ENCODE measurements around the gene TCEAL8. TPM values are rescaled to one million over a fixed set of nuclear protein-coding genes. Genes with fewer than 3 reads are reported as not detected.

The TCEAL8 gene
- total RNA-seq, 2 experiments from 2014 or later: 30.8 to 31.0 TPM

GRCh38 chrX:103210056-103210455, 44.9 kb downstream of the TCEAL8 start:
- Mint-ChIP-seq H3K4me3 (no peak overlapping the region), H3K36me3 (ENCODE audit: low read depth) (no peaks in the 10 kb centered on the region), H3K27ac (no peak overlapping the region), H3K9me3 (no peaks in the 10 kb centered on the region), H3K4me1 (ENCODE audit: low read depth) (peaks cover 3% of the 10 kb centered on the region), H3K27me3 (peaks cover 3% of the 10 kb centered on the region)
- no peak for DNase-seq
- TF ChIP-seq CTCF (IDR thresholded peaks at IDR 0.05): no peak
- ChIA-PET POLR2A (interaction anchor here (0.6 kb wide), 1 partner anchor 1749 kb away, joined by 3 read pairs; no protein-coding TSS in a partner anchor), CTCF (interaction anchor here (0.8 to 2.1 kb wide), 2 partner anchors 87 to 280 kb away, joined by 3 to 11 read pairs; no protein-coding TSS in a partner anchor)
- intact Hi-C loops (cut with micrococcal nuclease): loop anchor here (5.0 kb wide), 2 partner anchors 37 to 252 kb away; no protein-coding TSS in a partner anchor
- no peak for ATAC-seq

Other genes starting within 250 kb of the TCEAL8 start
- gene BEX1, start 191.0 kb downstream of the TCEAL8 start, total RNA-seq: under 1 TPM; 0.38 to 0.56 TPM
- not detected for gene NXF3, start 162.0 kb downstream of the TCEAL8 start, total RNA-seq
- 10 to 100 TPM in 1 of 2 experiments, 1 to 10 TPM in 1; 9.7 to 13.1 TPM for gene BEX4, start 40.0 kb downstream of the TCEAL8 start, total RNA-seq
- gene TCEAL5, start 21.6 kb upstream of the TCEAL8 start, total RNA-seq: not detected
- 10 to 100 TPM; 13.6 to 14.6 TPM for gene BEX2, start 55.8 kb upstream of the TCEAL8 start, total RNA-seq
- gene TCEAL7, start 75.1 kb upstream of the TCEAL8 start, total RNA-seq: not detected
- 1 to 10 TPM; 6.8 to 7.5 TPM for gene TCEAL9, start 101.4 kb upstream of the TCEAL8 start, total RNA-seq
- 10 to 100 TPM; 30.8 to 35.1 TPM for gene BEX3, start 121.4 kb upstream of the TCEAL8 start, total RNA-seq